LNCAP (cell line): ENCODE measurements around the gene GUCA1A.

Experiments
- TF ChIP-seq, protein P1 (sequence below): fragments of 450-650 bp; IDR thresholded peaks from 2 replicates; pipeline ENCODE4 v1.5.1; 2017; ENCODE audit warnings: mild to moderate bottlenecking

Gene GUCA1A

DNA sequence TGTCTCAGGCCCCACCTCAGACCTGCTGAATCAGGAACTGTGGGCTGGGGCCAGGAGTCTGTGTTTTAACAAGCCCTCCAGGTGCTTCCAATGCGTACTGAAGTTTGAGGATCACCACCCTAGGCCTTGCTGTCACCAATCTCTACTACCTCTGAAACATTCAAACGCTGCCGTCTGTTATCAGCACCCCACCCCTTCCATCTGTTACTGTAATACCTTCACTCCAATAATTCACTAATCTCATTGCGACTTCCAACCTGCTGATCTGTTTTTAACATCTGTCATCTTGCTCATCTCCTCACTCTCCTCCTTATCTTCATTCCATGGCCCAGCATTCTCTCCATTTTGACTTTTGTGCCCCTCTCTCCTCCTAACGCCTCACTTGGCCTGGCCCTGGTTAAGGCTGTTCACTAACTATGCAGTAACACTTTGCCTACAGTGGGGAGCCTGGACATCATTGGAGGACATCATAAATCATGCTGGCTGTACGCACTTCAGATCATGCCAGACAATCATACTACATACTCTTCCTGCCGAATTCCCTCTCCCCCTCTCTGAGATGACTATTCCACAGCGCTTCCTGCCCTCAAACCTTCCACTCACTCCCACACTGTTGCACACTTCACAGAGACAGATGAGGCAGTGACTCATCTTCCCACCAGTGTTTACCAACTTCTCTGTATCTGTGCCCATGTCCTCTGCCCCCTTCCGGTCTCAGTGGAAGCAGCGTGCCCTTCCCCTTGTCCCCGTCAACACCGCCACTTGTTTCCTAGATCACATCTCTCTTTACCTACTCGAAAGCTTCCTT is 24.6 kb downstream of the GUCA1A start:
- TF ChIP-seq, protein P1, sequence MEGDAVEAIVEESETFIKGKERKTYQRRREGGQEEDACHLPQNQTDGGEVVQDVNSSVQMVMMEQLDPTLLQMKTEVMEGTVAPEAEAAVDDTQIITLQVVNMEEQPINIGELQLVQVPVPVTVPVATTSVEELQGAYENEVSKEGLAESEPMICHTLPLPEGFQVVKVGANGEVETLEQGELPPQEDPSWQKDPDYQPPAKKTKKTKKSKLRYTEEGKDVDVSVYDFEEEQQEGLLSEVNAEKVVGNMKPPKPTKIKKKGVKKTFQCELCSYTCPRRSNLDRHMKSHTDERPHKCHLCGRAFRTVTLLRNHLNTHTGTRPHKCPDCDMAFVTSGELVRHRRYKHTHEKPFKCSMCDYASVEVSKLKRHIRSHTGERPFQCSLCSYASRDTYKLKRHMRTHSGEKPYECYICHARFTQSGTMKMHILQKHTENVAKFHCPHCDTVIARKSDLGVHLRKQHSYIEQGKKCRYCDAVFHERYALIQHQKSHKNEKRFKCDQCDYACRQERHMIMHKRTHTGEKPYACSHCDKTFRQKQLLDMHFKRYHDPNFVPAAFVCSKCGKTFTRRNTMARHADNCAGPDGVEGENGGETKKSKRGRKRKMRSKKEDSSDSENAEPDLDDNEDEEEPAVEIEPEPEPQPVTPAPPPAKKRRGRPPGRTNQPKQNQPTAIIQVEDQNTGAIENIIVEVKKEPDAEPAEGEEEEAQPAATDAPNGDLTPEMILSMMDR, result no peak

DNA sequence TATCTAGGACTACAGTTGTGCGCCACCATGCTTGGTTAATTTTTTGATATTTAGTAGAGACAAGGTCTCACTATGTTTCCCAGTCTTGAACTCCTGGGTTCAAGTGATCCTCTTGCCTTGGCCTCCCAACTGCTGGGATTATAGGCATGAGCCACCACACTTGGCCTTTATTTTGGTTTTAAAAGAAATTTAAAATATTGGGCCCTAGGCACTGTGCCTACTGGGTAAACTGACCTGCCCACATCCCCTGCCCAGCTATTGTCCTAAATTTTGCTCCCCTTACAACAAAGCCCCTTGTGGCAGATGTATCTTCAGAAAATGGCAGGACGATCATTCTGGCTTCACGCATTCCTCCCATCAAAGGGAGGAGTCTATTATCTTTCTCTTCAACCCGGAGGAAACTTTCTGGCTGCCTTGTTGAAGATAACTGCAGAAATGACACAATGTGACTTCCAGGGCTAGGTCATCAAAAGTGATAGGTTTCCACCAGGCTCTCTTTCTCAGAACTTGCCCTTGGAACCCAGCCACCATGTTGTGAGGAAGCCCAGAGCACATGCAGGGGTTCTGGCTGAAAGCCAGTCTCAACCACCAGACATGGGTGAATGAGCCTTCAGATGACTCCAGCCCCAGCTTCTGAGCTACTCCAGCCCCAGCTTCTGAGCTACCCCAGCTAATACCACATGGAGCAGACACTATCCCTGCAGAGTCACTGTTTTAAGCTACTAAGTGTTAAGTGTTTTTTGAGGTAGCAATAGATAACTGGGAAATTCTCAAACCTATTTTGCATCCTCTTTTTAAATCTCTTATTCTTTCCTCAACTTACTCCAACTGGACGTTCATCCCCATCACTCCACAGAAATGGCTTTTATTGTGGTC is 26.2 kb downstream of the GUCA1A start:
- TF ChIP-seq, protein P1, result no peak

DNA sequence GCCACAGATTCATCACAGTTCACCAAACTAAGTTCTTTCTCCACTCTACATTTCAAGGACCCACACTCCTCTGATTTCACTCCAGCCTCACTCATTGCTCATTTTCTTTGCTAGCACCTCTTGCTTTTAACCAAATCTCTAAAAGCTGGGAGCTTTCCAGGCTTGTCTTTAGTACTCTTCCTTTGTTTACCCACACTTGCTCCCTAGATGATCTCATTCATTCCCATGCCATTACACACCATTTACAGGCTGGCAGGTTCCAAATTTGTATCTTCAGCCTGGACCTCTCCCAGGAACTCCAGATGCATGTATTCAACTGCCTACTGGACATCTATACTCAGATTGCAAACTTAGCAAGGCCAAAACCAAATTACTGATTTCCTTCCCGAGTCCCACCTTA is 26.9 kb downstream of the GUCA1A start:
- TF ChIP-seq, protein P1, result no peak

DNA sequence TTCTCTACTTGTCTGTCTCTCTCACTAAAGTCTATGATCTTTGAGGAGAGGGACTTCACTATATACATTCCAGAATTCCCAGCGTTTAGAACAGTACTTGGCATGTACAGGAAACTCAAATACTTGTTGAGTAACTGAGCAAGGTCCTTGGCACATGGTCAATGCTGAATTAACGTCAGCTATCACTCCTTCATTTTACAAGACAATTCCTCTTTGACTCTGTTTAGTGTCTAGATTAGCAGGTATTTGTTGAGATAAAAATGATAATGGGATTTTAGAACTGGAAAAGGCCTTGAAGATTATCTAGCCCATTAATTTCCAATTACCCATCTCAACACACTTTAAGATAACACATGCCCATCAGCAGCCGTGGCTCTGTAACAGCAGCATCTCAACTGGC is 28.2 kb downstream of the GUCA1A start:
- TF ChIP-seq, protein P1, result no peak

DNA sequence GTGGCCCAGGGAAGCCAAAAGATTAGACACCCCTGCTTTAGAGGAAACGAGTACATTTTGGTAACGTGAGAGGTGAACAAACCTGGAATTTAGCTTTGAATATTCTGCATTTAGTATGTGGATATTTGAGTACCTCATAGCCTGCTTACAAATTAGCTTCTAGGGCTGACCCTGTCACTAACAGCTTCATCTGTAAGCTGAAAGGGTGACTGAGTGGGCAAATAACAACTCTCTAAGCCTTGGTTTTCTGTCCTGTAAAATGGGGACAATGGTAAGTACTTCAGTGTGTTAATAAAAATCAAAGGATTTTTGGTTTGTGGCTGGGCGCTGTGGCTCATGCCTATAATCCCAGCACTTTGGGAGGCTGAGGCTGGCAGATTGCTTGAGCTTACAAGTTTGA is 30.0 kb downstream of the GUCA1A start:
- TF ChIP-seq, protein P1, result no peak

DNA sequence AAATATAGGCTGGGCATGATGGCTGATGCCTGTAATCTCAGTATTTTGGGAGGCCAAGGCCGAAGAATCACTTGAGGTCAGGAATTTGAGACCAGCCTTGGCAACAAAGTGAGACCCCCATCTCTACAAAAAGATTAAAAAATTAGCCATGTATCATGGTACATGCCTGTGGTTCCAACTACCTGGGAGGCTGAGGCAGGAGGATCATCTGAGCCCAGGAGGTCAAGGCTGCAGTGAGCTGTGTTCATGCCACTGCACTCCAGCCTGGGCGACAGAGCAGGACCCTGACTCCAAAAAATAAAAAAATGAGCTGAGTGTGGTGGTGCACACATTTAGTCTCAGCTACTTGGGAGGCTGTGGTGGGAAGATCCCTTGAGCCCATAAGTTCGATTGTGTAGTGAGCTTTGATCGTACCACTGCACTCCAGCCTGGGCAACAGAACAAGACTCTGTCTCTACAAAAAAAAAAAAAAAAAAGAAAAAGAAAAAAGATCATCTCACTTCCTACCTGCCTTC is 31.7 kb downstream of the GUCA1A start:
- TF ChIP-seq, protein P1, result no peak

DNA sequence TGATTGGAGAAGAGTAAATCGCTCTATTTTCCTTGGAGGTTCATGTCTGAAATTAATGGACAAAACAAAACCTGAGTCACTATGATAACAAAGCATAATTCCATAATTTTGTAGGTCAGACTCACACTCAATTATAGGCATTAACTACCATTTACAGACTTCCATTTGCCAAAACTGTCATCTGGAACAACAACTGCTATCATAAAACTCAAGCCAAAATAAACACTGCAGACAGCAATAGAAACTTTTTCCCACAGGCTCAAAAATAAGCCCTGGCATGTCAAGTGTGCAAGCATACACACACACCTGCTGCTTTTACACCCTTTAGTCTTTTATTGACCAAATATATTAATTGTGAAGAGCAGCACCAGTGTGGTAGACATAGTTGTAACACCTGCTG is 37.4 kb downstream of the GUCA1A start:
- TF ChIP-seq, protein P1, result no peak
